Measurements from ENCODE around the gene TBC1D1. TPM values are rescaled to one million over a fixed set of nuclear protein-coding genes. Genes with fewer than 3 reads are reported as not detected.

The TBC1D1 gene
- total RNA-seq, 1 donor from 2014 or later, result 133 TPM

GRCh38 chr4:37948542-37948941 is 57.7 kb downstream of the TBC1D1 start:
- TF ChIP-seq CTCF (IDR thresholded peaks at IDR 0.05; ENCODE audit: insufficient read depth, low read length, poor library complexity, severe bottlenecking), result no peak
- DNase-seq (ENCODE audit: low read depth), result no peak

GRCh38 chr4:37949636-37950426 is 58.9 kb downstream of the TBC1D1 start:
- H3K27me3 ChIP-seq (ENCODE audit: control insufficient read depth, insufficient read depth, low read length), result no peaks in the 10 kb centered on the region
- TF ChIP-seq CTCF (IDR thresholded peaks at IDR 0.05; ENCODE audit: insufficient read depth, low read length, poor library complexity, severe bottlenecking), result no peak
- no peak for DNase-seq (ENCODE audit: low read depth)

More at GRCh38 chr4:37948542-37948941, 57.7 kb downstream of the TBC1D1 start:
- no peak overlapping the region for H3K4me3 ChIP-seq (ENCODE audit: low read depth, low read length)
- H3K36me3 ChIP-seq (ENCODE audit: control insufficient read depth, insufficient read depth, low read length), result no peaks in the 10 kb centered on the region
- H3K27me3 ChIP-seq (ENCODE audit: control insufficient read depth, insufficient read depth, low read length), result no peaks in the 10 kb centered on the region

GRCh38 chr4:37951461-37952352 is 60.8 kb downstream of the TBC1D1 start:
- Histone ChIP-seq H3K27me3 (ENCODE audit: control insufficient read depth, insufficient read depth, low read length) (no peaks in the 10 kb centered on the region), H3K4me3 (ENCODE audit: low read depth, low read length) (no peak overlapping the region), H3K36me3 (ENCODE audit: control insufficient read depth, insufficient read depth, low read length) (no peaks in the 10 kb centered on the region)
- TF ChIP-seq CTCF (IDR thresholded peaks at IDR 0.05; ENCODE audit: insufficient read depth, low read length, poor library complexity, severe bottlenecking), result no peak
- DNase-seq (ENCODE audit: low read depth), result no peak

More at GRCh38 chr4:37949636-37950426, 58.9 kb downstream of the TBC1D1 start:
- Histone ChIP-seq H3K4me3 (ENCODE audit: low read depth, low read length) (no peak overlapping the region), H3K36me3 (ENCODE audit: control insufficient read depth, insufficient read depth, low read length) (no peaks in the 10 kb centered on the region)

- no peaks in the 10 kb centered on the region for H3K36me3 ChIP-seq (ENCODE audit: control insufficient read depth, insufficient read depth, low read length)
- DNase-seq (ENCODE audit: low read depth), result no peak
- no peak for TF ChIP-seq CTCF (IDR thresholded peaks at IDR 0.05; ENCODE audit: insufficient read depth, low read length, poor library complexity, severe bottlenecking)
- no peak overlapping the region for H3K4me3 ChIP-seq (ENCODE audit: low read depth, low read length)
- H3K27me3 ChIP-seq (ENCODE audit: control insufficient read depth, insufficient read depth, low read length), result no peaks in the 10 kb centered on the region
Measured at GRCh38 chr4:37953156-37953555, 62.3 kb downstream of the TBC1D1 start.

- no peak overlapping the region for H3K4me3 ChIP-seq (ENCODE audit: low read depth, low read length)
- no peaks in the 10 kb centered on the region for H3K27me3 ChIP-seq (ENCODE audit: control insufficient read depth, insufficient read depth, low read length)
- no peaks in the 10 kb centered on the region for H3K36me3 ChIP-seq (ENCODE audit: control insufficient read depth, insufficient read depth, low read length)
- no peak for TF ChIP-seq CTCF (IDR thresholded peaks at IDR 0.05; ENCODE audit: insufficient read depth, low read length, poor library complexity, severe bottlenecking)
- no peak for DNase-seq (ENCODE audit: low read depth)
Measured at GRCh38 chr4:37953620-37954293, 62.9 kb downstream of the TBC1D1 start.
